ENCODE data around the gene PSMB8. TPM values are rescaled to one million over a fixed set of nuclear protein-coding genes. Genes with fewer than 3 reads are reported as not detected.
A peak's percentile ranks its signal among the peaks of the same experiment; 100 is the strongest.

The PSMB8 gene
- polyA plus RNA-seq, 1 donor (not counting 4 experiments of a cell fraction or from before 2014, with no cell fraction given), result 63.4 TPM

DNA sequence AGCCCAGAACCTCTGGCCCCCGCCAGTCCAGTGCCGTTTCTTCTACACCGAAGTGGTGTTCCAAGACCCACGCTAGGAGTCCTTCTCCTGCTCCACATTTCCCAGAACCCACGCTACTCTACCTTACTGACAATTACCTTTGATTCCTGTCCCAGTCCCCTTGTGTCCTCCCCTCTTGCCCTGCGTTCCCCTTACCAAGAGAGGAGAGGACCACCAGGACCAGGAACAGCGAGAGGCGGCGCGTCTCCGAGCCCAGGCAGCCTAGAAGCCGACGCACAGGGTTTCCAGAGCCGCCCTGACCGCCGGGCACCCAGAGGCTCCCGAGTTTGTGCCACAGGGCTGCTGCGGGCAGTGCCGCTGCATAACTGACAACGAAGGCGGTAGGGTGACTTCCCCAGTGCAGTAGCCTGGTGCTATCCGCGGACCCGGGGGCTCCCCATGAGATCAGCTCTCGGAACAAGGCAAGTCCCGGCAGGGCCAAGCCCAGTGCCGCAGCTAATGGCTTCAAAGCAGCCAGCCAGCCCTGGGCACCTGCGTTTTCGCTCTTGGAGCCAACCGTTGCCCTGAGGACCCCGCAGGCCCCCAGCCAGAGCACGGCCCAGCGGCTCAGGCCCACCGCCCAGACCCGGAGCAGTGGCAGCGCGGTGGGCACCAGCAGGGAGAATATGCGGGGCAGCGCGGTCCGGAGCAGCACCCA is 9.1 kb upstream of the PSMB8 start:
- dilution Hi-C loops (cut with MboI; ENCODE audit: extremely low pct_ligation_motif_present, low sequenced_read_pairs), result no loop called here
- no peak for TF ChIP-seq EZH2 (IDR thresholded peaks at IDR 0.05; ENCODE audit: low read length)
- no peaks in the 10 kb centered on the region for H4K20me1 ChIP-seq (ENCODE audit: control insufficient read depth, extremely low read depth, insufficient read depth, low read length)
- H3K9me3 ChIP-seq (ENCODE audit: control insufficient read depth, low read depth, low read length), result no peaks in the 10 kb centered on the region
- H3K4me1 ChIP-seq (ENCODE audit: control insufficient read depth, extremely low read depth, insufficient read depth, low read length), result peaks cover 24% of the 10 kb centered on the region
- no peaks in the 10 kb centered on the region for H3K27me3 ChIP-seq (ENCODE audit: control insufficient read depth, extremely low read depth, insufficient read depth, low read length)
- DNase-seq (ENCODE audit: low read depth, low spot score) (no peak), FAIRE-seq (no peak)
- peak overlapping the region; percentile 95 for H3K27ac ChIP-seq (ENCODE audit: control insufficient read depth, insufficient read depth, low read length)
- no peaks in the 10 kb centered on the region for H3K9me1 ChIP-seq (ENCODE audit: control insufficient read depth, extremely low read depth, insufficient read depth, low read length)
- peak overlapping the region; percentile 68 for H2AFZ ChIP-seq (ENCODE audit: control insufficient read depth, low read length)
- H3K4me2 ChIP-seq (ENCODE audit: control insufficient read depth, extremely low read depth, insufficient read depth, low read depth, low read length), result peak overlapping the region; percentile 92
- H3K36me3 ChIP-seq (ENCODE audit: control insufficient read depth in 2 of 2, extremely low read depth in 1 of 2, insufficient read depth in 2 of 2, low read length in 2 of 2), result peaks cover 19 to 22% of the 10 kb centered on the region in 2 experiments
- H3K79me2 ChIP-seq (ENCODE audit: control insufficient read depth, insufficient read depth, low read length), result peaks cover 21% of the 10 kb centered on the region
- peak overlapping the region; percentile 84 to 89 (median 86) for H3K4me3 ChIP-seq (ENCODE audit: control insufficient read depth in 2 of 3, extremely low read depth in 1 of 3, insufficient read depth in 2 of 3, low read depth in 1 of 3, low read length in 3 of 3)
- H3K9ac ChIP-seq (ENCODE audit: control insufficient read depth, extremely low read depth, insufficient read depth, low read length), result peak overlapping the region; percentile 93

DNA sequence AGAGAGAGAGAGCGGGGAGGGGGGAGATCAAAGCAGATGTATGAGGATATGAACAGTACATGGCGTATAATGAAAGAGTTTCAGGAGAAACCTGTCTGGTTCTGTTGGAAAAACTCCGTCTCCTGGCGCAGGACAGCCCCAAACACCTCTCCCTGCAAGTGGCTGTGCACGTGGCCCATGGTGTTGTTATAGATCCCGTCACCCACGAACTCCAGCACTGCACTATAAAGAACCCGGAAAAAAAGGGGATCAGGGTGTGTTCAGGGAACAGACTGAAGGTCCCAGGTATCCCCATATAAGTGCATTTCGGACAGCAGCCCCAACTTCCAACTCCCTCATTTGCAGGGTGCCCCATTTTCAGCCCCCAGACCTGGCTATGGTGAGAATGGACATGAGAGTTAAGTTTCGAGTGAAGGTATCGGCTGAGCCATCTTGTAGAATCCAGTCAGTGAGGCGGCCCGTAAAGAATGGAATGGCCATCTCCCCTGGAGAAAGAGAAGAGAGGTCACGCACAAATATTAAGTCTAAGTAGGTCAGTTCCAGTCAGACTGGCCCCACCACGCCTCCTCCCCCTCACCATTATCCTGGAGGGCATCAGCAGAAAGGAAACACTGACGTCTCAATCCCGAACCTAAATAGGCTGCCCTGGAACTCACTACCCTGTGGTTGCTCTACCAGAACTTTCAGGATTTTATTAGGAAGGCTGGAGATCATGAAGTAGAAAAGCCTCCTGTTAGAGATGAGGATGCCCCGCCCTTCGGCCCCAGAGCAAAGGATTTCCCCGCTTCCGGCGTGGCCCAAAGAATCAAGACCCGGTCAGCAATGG is 8.4 kb upstream of the PSMB8 start:
- FAIRE-seq (no peak), DNase-seq (ENCODE audit: low read depth, low spot score) (no peak)
- peak overlapping the region; percentile 93 for H3K9ac ChIP-seq (ENCODE audit: control insufficient read depth, extremely low read depth, insufficient read depth, low read length)
- H3K36me3 ChIP-seq (ENCODE audit: control insufficient read depth in 2 of 2, extremely low read depth in 1 of 2, insufficient read depth in 2 of 2, low read length in 2 of 2), result peaks cover 22 to 25% of the 10 kb centered on the region in 2 experiments
- no peaks in the 10 kb centered on the region for H3K9me1 ChIP-seq (ENCODE audit: control insufficient read depth, extremely low read depth, insufficient read depth, low read length)
- H3K4me2 ChIP-seq (ENCODE audit: control insufficient read depth, extremely low read depth, insufficient read depth, low read depth, low read length), result peak overlapping the region; percentile 92
- H3K9me3 ChIP-seq (ENCODE audit: control insufficient read depth, low read depth, low read length), result no peaks in the 10 kb centered on the region
- dilution Hi-C loops (cut with MboI; ENCODE audit: extremely low pct_ligation_motif_present, low sequenced_read_pairs), result no loop called here
- no peaks in the 10 kb centered on the region for H4K20me1 ChIP-seq (ENCODE audit: control insufficient read depth, extremely low read depth, insufficient read depth, low read length)
- H3K27ac ChIP-seq (ENCODE audit: control insufficient read depth, insufficient read depth, low read length), result peak overlapping the region; percentile 95
- no peak for TF ChIP-seq EZH2 (IDR thresholded peaks at IDR 0.05; ENCODE audit: low read length)
- TF ChIP-seq, protein P1, sequence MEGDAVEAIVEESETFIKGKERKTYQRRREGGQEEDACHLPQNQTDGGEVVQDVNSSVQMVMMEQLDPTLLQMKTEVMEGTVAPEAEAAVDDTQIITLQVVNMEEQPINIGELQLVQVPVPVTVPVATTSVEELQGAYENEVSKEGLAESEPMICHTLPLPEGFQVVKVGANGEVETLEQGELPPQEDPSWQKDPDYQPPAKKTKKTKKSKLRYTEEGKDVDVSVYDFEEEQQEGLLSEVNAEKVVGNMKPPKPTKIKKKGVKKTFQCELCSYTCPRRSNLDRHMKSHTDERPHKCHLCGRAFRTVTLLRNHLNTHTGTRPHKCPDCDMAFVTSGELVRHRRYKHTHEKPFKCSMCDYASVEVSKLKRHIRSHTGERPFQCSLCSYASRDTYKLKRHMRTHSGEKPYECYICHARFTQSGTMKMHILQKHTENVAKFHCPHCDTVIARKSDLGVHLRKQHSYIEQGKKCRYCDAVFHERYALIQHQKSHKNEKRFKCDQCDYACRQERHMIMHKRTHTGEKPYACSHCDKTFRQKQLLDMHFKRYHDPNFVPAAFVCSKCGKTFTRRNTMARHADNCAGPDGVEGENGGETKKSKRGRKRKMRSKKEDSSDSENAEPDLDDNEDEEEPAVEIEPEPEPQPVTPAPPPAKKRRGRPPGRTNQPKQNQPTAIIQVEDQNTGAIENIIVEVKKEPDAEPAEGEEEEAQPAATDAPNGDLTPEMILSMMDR (optimal IDR thresholded peaks at IDR 0.05 in 1 of 3, IDR thresholded peaks at IDR 0.05 in 1 of 3, conservative IDR thresholded peaks at IDR 0.05 in 1 of 3; ENCODE audit: extremely low read depth in 1 of 3, insufficient read depth in 2 of 3, low read length in 3 of 3), result no peak
- peaks cover 24% of the 10 kb centered on the region for H3K4me1 ChIP-seq (ENCODE audit: control insufficient read depth, extremely low read depth, insufficient read depth, low read length)
- H2AFZ ChIP-seq (ENCODE audit: control insufficient read depth, low read length), result peak overlapping the region; percentile 68
- peaks cover 21% of the 10 kb centered on the region for H3K79me2 ChIP-seq (ENCODE audit: control insufficient read depth, insufficient read depth, low read length)
- no peaks in the 10 kb centered on the region for H3K27me3 ChIP-seq (ENCODE audit: control insufficient read depth, extremely low read depth, insufficient read depth, low read length)
- H3K4me3 ChIP-seq (ENCODE audit: control insufficient read depth in 2 of 3, extremely low read depth in 1 of 3, insufficient read depth in 2 of 3, low read depth in 1 of 3, low read length in 3 of 3), result peak overlapping the region; percentile 84 to 89 (median 86)

All from keratinocyte (primary cell).